PFSK-1 (cell line): ENCODE measurements around the gene LRRC27.

Experiments used
- FOXP2 ChIP-seq: optimal IDR thresholded peaks from 2 replicates; pipeline ENCODE3; 2011; ENCODE audit warnings: borderline replicate concordance, control low read depth, inconsistent platforms; ENCODE audit not compliant: insufficient read depth; ENCODE audit errors: extremely low read length, extremely low read depth
- POLR2AphosphoS5 ChIP-seq: IDR thresholded peaks from 2 replicates; pipeline ENCODE4 v1.6.1; 2012; ENCODE audit warnings: low read depth, mild to moderate bottlenecking, control low read depth, low read length, moderate library complexity
- SIN3A ChIP-seq: IDR thresholded peaks from 2 replicates; pipeline ENCODE4 v1.6.1; 2012; ENCODE audit warnings: mild to moderate bottlenecking, low read length, moderate library complexity, borderline replicate concordance; ENCODE audit not compliant: insufficient read depth
- TAF1 ChIP-seq: IDR thresholded peaks from 2 replicates; pipeline ENCODE4 v1.6.1; 2012; ENCODE audit warnings: low read length, control low read depth, borderline replicate concordance; ENCODE audit not compliant: insufficient read depth
- TF ChIP-seq, protein P1 (sequence below), 2 experiments: IDR thresholded peaks; 2 replicates each; pipeline versions ENCODE4 v1.6.1 to v1.8.0; 2011 to 2012; ENCODE audit warnings: low read depth in 2 of 2, low read length in 2 of 2, control low read depth in 1 of 2, inconsistent platforms in 1 of 2, mild to moderate bottlenecking in 1 of 2, moderate library complexity in 1 of 2; ENCODE audit not compliant: insufficient read depth in 1 of 2

The LRRC27 gene

GRCh38 chr10:132385389-132385667 lies 53.3 kb downstream of the LRRC27 start:
- TF ChIP-seq TAF1 (no peak), SIN3A (no peak)

- TF ChIP-seq, protein P1, sequence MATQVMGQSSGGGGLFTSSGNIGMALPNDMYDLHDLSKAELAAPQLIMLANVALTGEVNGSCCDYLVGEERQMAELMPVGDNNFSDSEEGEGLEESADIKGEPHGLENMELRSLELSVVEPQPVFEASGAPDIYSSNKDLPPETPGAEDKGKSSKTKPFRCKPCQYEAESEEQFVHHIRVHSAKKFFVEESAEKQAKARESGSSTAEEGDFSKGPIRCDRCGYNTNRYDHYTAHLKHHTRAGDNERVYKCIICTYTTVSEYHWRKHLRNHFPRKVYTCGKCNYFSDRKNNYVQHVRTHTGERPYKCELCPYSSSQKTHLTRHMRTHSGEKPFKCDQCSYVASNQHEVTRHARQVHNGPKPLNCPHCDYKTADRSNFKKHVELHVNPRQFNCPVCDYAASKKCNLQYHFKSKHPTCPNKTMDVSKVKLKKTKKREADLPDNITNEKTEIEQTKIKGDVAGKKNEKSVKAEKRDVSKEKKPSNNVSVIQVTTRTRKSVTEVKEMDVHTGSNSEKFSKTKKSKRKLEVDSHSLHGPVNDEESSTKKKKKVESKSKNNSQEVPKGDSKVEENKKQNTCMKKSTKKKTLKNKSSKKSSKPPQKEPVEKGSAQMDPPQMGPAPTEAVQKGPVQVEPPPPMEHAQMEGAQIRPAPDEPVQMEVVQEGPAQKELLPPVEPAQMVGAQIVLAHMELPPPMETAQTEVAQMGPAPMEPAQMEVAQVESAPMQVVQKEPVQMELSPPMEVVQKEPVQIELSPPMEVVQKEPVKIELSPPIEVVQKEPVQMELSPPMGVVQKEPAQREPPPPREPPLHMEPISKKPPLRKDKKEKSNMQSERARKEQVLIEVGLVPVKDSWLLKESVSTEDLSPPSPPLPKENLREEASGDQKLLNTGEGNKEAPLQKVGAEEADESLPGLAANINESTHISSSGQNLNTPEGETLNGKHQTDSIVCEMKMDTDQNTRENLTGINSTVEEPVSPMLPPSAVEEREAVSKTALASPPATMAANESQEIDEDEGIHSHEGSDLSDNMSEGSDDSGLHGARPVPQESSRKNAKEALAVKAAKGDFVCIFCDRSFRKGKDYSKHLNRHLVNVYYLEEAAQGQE (IDR thresholded peaks at IDR 0.05; ENCODE audit: insufficient read depth in 1 of 2, low read depth in 2 of 2, low read length in 2 of 2) = no peak
- no peak for TF ChIP-seq POLR2AphosphoS5
Measured at GRCh38 chr10:132385721-132386418, 53.9 kb downstream of the LRRC27 start.

- TF ChIP-seq FOXP2 = no peak
- TF ChIP-seq, protein P1 (IDR thresholded peaks at IDR 0.05; ENCODE audit: insufficient read depth in 1 of 2, low read depth in 2 of 2, low read length in 2 of 2) = no peak
Measured at GRCh38 chr10:132386419-132386831, 54.4 kb downstream of the LRRC27 start.

- TF ChIP-seq TAF1 (no peak), FOXP2 (peak; percentile 70)
Measured at GRCh38 chr10:132387764-132388210, 55.8 kb downstream of the LRRC27 start.

- no peak for TF ChIP-seq FOXP2
- no peak for TF ChIP-seq SIN3A
- TF ChIP-seq, protein P1 (IDR thresholded peaks at IDR 0.05; ENCODE audit: insufficient read depth in 1 of 2, low read depth in 2 of 2, low read length in 2 of 2) = no peak
- TF ChIP-seq POLR2AphosphoS5 = no peak
- TF ChIP-seq TAF1 = no peak
Measured at GRCh38 chr10:132388891-132389432, 57.0 kb downstream of the LRRC27 start.

DNA sequence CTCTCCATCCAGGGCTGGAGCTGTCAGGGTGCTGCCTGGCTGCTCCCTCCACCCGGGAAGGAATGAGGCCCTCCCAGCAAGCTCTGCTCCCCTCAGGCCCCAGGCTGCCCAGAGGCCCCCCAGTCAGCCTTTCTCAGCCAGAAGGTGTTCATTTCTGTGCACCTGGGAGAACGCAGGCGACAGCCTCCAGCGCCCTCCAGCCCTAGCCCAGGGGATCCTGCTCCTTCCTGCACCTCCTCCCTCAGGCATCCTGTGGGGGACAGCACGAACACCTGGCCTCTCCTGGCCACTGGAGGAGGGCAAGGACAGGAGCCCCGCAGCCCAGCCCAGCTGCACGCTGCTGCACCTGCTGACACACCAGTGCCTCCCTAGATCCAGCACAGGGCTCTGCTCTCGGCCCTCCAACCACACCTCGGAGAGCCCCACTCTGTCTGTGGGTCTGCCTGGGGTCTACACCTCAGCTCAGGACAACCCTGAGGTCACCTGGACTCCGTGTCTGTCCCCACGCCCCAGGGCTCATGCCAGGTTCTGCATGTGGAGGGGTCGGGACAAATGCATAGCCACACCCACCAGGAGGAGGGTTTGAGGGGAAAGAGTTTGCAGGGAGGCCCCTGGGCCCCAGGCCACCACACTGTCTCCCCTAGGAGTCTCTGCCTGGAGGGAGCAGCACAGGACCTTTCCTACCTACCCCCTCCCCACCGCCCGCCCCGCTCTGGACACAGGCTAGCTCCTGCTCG lies 57.6 kb downstream of the LRRC27 start:
- no peak for TF ChIP-seq POLR2AphosphoS5
- TF ChIP-seq FOXP2 = no peak
- TF ChIP-seq SIN3A = no peak
- TF ChIP-seq, protein P1 (IDR thresholded peaks at IDR 0.05; ENCODE audit: insufficient read depth in 1 of 2, low read depth in 2 of 2, low read length in 2 of 2) = no peak
- TF ChIP-seq TAF1 = no peak
